Type B pancreatic cell (in vitro differentiated cells): Measurements from ENCODE around the gene HOTAIR. TPM values are rescaled to one million over a fixed set of nuclear protein-coding genes. Genes with fewer than 3 reads are reported as not detected.

Experiments used
- DNase-seq: peaks from one replicate; pipeline ENCODE4 v3.0.0; 2021; ENCODE audit warnings: mixed read lengths; ENCODE audit not compliant: unreplicated experiment; ENCODE audit errors: extremely low spot score
- H3K27ac Mint-ChIP-seq: 2 replicates; pipeline ENCODE4 v1.8.0; 2021; ENCODE audit warnings: mild to moderate bottlenecking, mixed read lengths
- H3K27me3 Mint-ChIP-seq: 2 replicates; pipeline ENCODE4 v1.8.0; 2021; ENCODE audit warnings: mixed read lengths
- H3K36me3 Mint-ChIP-seq: 2 replicates; pipeline ENCODE4 v1.8.0; 2021; ENCODE audit warnings: mixed read lengths
- H3K4me1 Mint-ChIP-seq: one replicate; pipeline ENCODE4 v1.8.0; 2021; ENCODE audit warnings: mixed read lengths; ENCODE audit not compliant: unreplicated experiment
- H3K4me3 Mint-ChIP-seq: 2 replicates; pipeline ENCODE4 v1.8.0; 2021; ENCODE audit warnings: mild to moderate bottlenecking, mixed read lengths
- H3K9me3 Mint-ChIP-seq: 2 replicates; pipeline ENCODE4 v1.8.0; 2021; ENCODE audit warnings: mixed read lengths
- CTCF ChIP-seq: fragments of 200-600 bp; sonication (generic); conservative IDR thresholded peaks from 2 replicates; pipeline ENCODE4 v1.5.0; 2021; ENCODE audit warnings: antibody characterized with exemption, mild to moderate bottlenecking
- total RNA-seq: library from RNA; stranded (reverse); gene quantifications from 2 replicates; pipeline ENCODE4 v1.2.1, GENCODE V29; 2021; ENCODE audit warnings: low replicate concordance

The HOTAIR gene
- total RNA-seq, 1 donor from 2014 or later = not detected

DNA sequence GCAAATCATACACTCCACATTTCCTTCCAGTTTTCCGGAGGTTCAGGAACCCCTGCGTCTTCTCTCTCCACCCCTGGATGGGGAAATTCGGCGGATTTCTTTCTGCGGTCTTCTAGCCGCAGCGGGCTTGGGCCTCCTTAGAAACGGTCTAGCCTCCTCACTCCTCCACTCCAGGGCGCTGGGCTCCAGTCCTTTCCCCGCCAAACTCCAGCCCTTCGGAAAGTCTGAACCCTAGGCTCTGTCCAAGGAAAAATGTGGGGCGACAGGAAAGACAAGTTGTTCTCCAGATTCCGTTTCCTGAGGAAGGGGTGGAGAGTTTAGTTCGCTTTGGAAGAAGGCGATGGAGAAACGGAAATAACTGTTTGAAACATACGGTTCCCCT lies 8.8 kb upstream of the HOTAIR start:
- Mint-ChIP-seq H3K36me3 (no peaks in the 10 kb centered on the region), H3K27me3 (peaks cover 98% of the 10 kb centered on the region), H3K4me1 (peaks cover 6% of the 10 kb centered on the region), H3K27ac (peak overlapping the region; percentile 29), H3K9me3 (no peaks in the 10 kb centered on the region), H3K4me3 (no peak overlapping the region)
- TF ChIP-seq CTCF = no peak
- DNase-seq = no peak

GRCh38 chr12:53982648-53983567 lies 8.2 kb upstream of the HOTAIR start:
- peak overlapping the region; percentile 29 for H3K27ac Mint-ChIP-seq
- no peak for TF ChIP-seq CTCF
- no peaks in the 10 kb centered on the region for H3K9me3 Mint-ChIP-seq

GRCh38 chr12:53981634-53982565 lies 7.1 kb upstream of the HOTAIR start:
- H3K9me3 Mint-ChIP-seq = no peaks in the 10 kb centered on the region
- TF ChIP-seq CTCF = no peak
- peaks cover 98% of the 10 kb centered on the region for H3K27me3 Mint-ChIP-seq
- H3K36me3 Mint-ChIP-seq = no peaks in the 10 kb centered on the region
- no peak overlapping the region for H3K27ac Mint-ChIP-seq
- H3K4me3 Mint-ChIP-seq = no peak overlapping the region
- H3K4me1 Mint-ChIP-seq = peaks cover 6% of the 10 kb centered on the region
- no peak for DNase-seq

More at GRCh38 chr12:53982648-53983567, 8.2 kb upstream of the HOTAIR start:
- Mint-ChIP-seq H3K27me3 (peaks cover 98% of the 10 kb centered on the region), H3K4me3 (no peak overlapping the region), H3K4me1 (peaks cover 6% of the 10 kb centered on the region), H3K36me3 (no peaks in the 10 kb centered on the region)
- DNase-seq = no peak

DNA sequence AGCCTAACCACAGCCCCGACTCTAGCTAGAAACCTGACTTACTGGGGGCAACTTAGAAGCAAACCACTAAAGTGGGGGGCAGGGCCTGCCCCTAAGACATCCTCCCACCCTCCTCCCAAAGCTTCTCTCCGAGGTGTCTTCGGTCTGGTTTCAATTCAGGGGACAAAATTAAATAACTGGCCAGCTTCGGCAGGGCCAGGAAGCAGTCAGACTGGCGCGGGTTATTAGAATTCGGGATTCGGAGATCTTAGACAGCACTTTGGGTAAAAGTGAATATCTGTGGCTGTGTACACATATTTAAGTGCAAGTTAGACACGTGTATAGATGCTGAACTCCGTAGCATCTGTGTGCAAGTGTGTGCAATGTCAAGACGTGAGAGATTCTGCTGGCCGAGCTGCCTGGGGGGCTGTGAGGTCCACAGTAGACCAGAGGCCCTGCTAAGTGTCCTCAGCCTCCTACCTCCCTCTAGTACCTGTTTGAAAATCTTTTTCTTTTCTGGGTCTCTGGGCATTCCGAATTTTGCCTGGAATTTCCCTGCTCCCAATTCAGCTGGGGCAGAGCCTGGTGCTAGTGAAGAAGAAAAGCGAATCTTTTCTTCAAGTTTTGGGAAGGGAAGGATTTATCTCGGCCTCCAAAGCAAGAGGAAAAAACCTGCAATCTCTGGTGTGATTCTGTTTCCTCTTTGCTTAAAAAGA lies 6.2 kb upstream of the HOTAIR start:
- no peak for TF ChIP-seq CTCF
- H3K9me3 Mint-ChIP-seq = no peaks in the 10 kb centered on the region
- H3K36me3 Mint-ChIP-seq = no peaks in the 10 kb centered on the region
- H3K27ac Mint-ChIP-seq = no peak overlapping the region
- peaks cover 98% of the 10 kb centered on the region for H3K27me3 Mint-ChIP-seq
- no peak overlapping the region for H3K4me3 Mint-ChIP-seq
- H3K4me1 Mint-ChIP-seq = peaks cover 6% of the 10 kb centered on the region
- DNase-seq = no peak

- DNase-seq = no peak
- Mint-ChIP-seq H3K4me1 (peaks cover 8% of the 10 kb centered on the region), H3K9me3 (no peaks in the 10 kb centered on the region), H3K36me3 (no peaks in the 10 kb centered on the region), H3K4me3 (no peak overlapping the region), H3K27ac (no peak overlapping the region), H3K27me3 (peaks cover 98% of the 10 kb centered on the region)
- TF ChIP-seq CTCF = no peak
These were observed 5.5 kb upstream of the HOTAIR start for GRCh38 chr12:53980104-53980801.
